22Rv1 (cell line): Measurements from ENCODE around the gene SH3TC1.

ENCODE experiments used
- H3K27ac ChIP-seq: fragments of 450-650 bp; 2 replicates; pipeline ENCODE4 v1.5.1; 2017
- CTCF ChIP-seq: fragments of 450-650 bp; IDR thresholded peaks from 2 replicates; pipeline ENCODE4 v1.5.1; 2017; ENCODE audit warnings: mild to moderate bottlenecking
- ZFX ChIP-seq: fragments of 450-650 bp; IDR thresholded peaks from 2 replicates; pipeline ENCODE4 v1.6.1; 2017; ENCODE audit warnings: antibody characterized with exemption, borderline replicate concordance

The SH3TC1 gene

GRCh38 chr4:8221476-8221875 lies 22.4 kb downstream of the SH3TC1 start:
- no peak overlapping the region for H3K27ac ChIP-seq
- TF ChIP-seq CTCF (no peak), ZFX (no peak)

GRCh38 chr4:8221985-8222384 lies 22.9 kb downstream of the SH3TC1 start:
- no peak overlapping the region for H3K27ac ChIP-seq
- no peak for TF ChIP-seq CTCF
- TF ChIP-seq ZFX = no peak

GRCh38 chr4:8222609-8223388 lies 23.7 kb downstream of the SH3TC1 start:
- H3K27ac ChIP-seq = no peak overlapping the region
- TF ChIP-seq ZFX = no peak
- no peak for TF ChIP-seq CTCF

- no peak overlapping the region for H3K27ac ChIP-seq
- TF ChIP-seq CTCF (no peak), ZFX (no peak)
These were observed 25.3 kb downstream of the SH3TC1 start for GRCh38 chr4:8224267-8224974.

GRCh38 chr4:8224975-8225625 lies 26.0 kb downstream of the SH3TC1 start:
- no peak for TF ChIP-seq ZFX
- TF ChIP-seq CTCF = no peak
- H3K27ac ChIP-seq = no peak overlapping the region

- TF ChIP-seq CTCF (no peak), ZFX (no peak)
- no peak overlapping the region for H3K27ac ChIP-seq
These were observed 26.8 kb downstream of the SH3TC1 start for GRCh38 chr4:8225706-8226443.
